ENCODE results near the gene CFDP1.

Gene CFDP1

DNA sequence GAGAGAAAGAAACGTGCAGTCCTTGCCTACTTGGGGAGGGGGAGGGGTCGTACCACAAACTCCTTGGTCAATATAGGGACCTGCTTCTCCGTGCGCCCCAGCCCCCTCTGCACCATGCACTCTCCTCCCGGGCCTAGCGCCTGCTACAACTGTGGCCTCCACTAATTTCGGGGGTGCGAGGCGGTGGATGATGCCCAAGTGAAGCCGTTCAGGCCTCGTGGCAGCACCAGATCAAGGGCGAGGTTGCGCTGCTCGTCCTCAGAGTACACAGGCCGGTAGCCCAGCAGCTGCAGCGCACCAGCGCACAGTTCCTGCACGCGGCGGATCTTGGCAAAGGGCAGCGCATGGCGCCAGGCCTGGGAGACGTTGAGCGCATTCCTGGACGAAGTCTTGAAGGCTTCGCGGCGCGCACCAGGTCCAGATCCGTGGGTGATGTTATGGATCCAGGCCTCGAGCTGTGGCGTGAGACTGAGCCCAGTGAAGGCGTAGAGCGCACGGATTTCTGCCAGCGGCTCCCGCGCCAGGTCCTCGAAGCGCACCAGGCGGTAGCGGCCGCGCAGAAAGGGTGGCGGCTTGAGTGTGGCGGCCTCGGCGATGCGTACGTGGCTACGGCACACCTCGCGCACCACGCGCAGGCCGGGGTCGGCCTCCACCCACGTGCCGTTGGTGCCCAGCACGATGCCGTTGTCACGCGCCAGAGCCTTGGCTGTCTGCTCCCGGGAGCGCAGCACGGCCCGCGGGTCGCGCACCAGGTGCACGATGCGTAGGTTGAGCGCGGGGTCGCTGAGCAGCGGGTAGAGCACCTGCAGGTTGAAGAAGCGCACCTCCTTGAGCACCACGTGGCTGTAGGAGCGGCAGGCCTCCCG lies 45.4 kb upstream of the CFDP1 start:
- TF ChIP-seq, protein P1, sequence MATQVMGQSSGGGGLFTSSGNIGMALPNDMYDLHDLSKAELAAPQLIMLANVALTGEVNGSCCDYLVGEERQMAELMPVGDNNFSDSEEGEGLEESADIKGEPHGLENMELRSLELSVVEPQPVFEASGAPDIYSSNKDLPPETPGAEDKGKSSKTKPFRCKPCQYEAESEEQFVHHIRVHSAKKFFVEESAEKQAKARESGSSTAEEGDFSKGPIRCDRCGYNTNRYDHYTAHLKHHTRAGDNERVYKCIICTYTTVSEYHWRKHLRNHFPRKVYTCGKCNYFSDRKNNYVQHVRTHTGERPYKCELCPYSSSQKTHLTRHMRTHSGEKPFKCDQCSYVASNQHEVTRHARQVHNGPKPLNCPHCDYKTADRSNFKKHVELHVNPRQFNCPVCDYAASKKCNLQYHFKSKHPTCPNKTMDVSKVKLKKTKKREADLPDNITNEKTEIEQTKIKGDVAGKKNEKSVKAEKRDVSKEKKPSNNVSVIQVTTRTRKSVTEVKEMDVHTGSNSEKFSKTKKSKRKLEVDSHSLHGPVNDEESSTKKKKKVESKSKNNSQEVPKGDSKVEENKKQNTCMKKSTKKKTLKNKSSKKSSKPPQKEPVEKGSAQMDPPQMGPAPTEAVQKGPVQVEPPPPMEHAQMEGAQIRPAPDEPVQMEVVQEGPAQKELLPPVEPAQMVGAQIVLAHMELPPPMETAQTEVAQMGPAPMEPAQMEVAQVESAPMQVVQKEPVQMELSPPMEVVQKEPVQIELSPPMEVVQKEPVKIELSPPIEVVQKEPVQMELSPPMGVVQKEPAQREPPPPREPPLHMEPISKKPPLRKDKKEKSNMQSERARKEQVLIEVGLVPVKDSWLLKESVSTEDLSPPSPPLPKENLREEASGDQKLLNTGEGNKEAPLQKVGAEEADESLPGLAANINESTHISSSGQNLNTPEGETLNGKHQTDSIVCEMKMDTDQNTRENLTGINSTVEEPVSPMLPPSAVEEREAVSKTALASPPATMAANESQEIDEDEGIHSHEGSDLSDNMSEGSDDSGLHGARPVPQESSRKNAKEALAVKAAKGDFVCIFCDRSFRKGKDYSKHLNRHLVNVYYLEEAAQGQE (IDR thresholded peaks at IDR 0.05; ENCODE audit: insufficient read depth in 1 of 2, low read depth in 2 of 2, low read length in 2 of 2), result no peak
- TF ChIP-seq POLR2AphosphoS5 (IDR thresholded peaks at IDR 0.05; ENCODE audit: low read depth, low read length) (no peak), FOXP2 (optimal IDR thresholded peaks at IDR 0.05; ENCODE audit: borderline replicate concordance, extremely low read depth, extremely low read length, insufficient read depth) (no peak), SIN3A (IDR thresholded peaks at IDR 0.05; ENCODE audit: borderline replicate concordance, insufficient read depth, low read length) (no peak), TAF1 (IDR thresholded peaks at IDR 0.05; ENCODE audit: borderline replicate concordance, insufficient read depth, low read length) (no peak)

GRCh38 chr16:75477680-75478473 lies 44.6 kb upstream of the CFDP1 start:
- TF ChIP-seq, protein P1 (IDR thresholded peaks at IDR 0.05; ENCODE audit: insufficient read depth in 1 of 2, low read depth in 2 of 2, low read length in 2 of 2), result no peak
- TF ChIP-seq POLR2AphosphoS5 (IDR thresholded peaks at IDR 0.05; ENCODE audit: low read depth, low read length) (no peak), TAF1 (IDR thresholded peaks at IDR 0.05; ENCODE audit: borderline replicate concordance, insufficient read depth, low read length) (no peak), FOXP2 (optimal IDR thresholded peaks at IDR 0.05; ENCODE audit: borderline replicate concordance, extremely low read depth, extremely low read length, insufficient read depth) (no peak), SIN3A (IDR thresholded peaks at IDR 0.05; ENCODE audit: borderline replicate concordance, insufficient read depth, low read length) (no peak)

DNA sequence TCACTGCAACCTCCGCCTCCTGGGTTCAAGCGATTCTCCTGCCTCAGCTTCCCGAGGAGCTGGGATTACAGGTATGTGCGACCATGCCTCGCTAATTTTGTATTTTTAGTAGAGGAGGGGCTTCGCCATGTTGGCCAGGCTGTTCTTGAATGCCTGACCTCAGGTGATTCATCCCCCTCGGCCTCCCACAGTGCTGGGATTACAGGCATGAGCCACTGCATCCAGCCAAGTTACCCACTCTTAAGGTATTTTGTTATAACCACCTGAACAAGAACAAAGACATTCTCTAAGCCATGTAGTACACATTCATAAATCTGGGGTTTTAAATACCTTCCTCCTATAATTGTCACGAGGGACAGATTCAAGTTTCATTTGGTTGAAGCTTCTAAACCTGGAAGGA lies 43.5 kb upstream of the CFDP1 start:
- TF ChIP-seq FOXP2 (optimal IDR thresholded peaks at IDR 0.05; ENCODE audit: borderline replicate concordance, extremely low read depth, extremely low read length, insufficient read depth), result no peak
- TF ChIP-seq, protein P1 (IDR thresholded peaks at IDR 0.05; ENCODE audit: insufficient read depth in 1 of 2, low read depth in 2 of 2, low read length in 2 of 2), result no peak

GRCh38 chr16:75475420-75475847 lies 42.1 kb upstream of the CFDP1 start:
- TF ChIP-seq SIN3A (IDR thresholded peaks at IDR 0.05; ENCODE audit: borderline replicate concordance, insufficient read depth, low read length) (no peak), TAF1 (IDR thresholded peaks at IDR 0.05; ENCODE audit: borderline replicate concordance, insufficient read depth, low read length) (no peak), FOXP2 (optimal IDR thresholded peaks at IDR 0.05; ENCODE audit: borderline replicate concordance, extremely low read depth, extremely low read length, insufficient read depth) (no peak), POLR2AphosphoS5 (IDR thresholded peaks at IDR 0.05; ENCODE audit: low read depth, low read length) (no peak)
- TF ChIP-seq, protein P1 (IDR thresholded peaks at IDR 0.05; ENCODE audit: insufficient read depth in 1 of 2, low read depth in 2 of 2, low read length in 2 of 2), result no peak

Measured in PFSK-1 (cell line).